ENCODE measurements around the gene CDK4.

DNA sequence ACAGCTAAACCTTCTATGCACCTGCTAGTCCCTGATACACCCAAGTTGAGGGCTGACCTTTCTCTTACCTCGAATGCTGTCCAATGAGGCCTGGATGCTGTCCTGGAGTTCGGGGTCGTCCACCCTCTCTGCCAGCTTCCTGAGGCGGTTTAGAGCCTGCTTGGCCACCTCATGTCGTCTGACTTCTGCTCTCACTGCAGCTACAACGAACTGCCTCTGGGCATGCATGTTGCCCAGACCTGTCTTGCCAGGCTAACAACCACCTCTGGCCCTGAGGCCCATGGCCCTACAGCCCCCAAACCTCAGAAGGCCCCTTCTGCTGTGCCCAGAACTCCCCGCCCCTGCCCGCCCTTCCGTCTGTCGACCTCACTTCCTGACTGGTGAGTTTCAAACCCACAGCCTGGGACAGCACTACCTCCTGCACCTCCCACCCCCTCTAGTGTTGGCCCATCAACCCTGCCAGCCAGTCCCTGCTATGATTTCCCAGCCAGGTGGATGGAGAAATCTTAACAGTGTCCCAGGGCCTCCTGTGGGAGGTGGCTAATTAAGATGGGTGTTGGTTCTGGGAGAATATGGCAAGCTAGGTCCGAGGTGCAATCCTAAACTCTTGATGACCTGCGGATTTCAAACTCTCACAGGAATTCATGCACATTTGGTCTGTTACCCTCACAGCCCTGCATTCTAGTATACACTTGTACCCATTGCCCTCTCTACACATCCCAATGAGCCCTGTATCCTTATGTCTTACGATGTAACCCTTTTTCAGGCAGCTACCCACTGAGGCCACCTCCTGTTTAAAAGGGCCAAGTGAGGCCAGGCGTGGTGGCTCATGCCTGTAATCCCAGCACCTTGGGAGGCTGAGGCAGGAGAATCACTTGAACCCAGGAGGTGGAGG lies 10.0 kb downstream of the CDK4 start:
- TF ChIP-seq JUND (IDR thresholded peaks at IDR 0.05) (no peak), EGR1 (IDR thresholded peaks at IDR 0.05; ENCODE audit: low read depth in 2 of 2) (no peak), TAF1 (conservative IDR thresholded peaks at IDR 0.05) (no peak), GABPA (IDR thresholded peaks at IDR 0.05 in 1 of 2, conservative IDR thresholded peaks at IDR 0.05 in 1 of 2) (no peak), SP1 (IDR thresholded peaks at IDR 0.05) (no peak), HNF4G (IDR thresholded peaks at IDR 0.05) (no peak), FOXA1 (IDR thresholded peaks at IDR 0.05) (no peak), YY1 (IDR thresholded peaks at IDR 0.05) (no peak), RAD21 (IDR thresholded peaks at IDR 0.05) (no peak)
- TF ChIP-seq, protein P1, sequence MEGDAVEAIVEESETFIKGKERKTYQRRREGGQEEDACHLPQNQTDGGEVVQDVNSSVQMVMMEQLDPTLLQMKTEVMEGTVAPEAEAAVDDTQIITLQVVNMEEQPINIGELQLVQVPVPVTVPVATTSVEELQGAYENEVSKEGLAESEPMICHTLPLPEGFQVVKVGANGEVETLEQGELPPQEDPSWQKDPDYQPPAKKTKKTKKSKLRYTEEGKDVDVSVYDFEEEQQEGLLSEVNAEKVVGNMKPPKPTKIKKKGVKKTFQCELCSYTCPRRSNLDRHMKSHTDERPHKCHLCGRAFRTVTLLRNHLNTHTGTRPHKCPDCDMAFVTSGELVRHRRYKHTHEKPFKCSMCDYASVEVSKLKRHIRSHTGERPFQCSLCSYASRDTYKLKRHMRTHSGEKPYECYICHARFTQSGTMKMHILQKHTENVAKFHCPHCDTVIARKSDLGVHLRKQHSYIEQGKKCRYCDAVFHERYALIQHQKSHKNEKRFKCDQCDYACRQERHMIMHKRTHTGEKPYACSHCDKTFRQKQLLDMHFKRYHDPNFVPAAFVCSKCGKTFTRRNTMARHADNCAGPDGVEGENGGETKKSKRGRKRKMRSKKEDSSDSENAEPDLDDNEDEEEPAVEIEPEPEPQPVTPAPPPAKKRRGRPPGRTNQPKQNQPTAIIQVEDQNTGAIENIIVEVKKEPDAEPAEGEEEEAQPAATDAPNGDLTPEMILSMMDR (IDR thresholded peaks at IDR 0.05; ENCODE audit: low read depth, low read length, missing input control): no peak
- TF ChIP-seq, protein P2, sequence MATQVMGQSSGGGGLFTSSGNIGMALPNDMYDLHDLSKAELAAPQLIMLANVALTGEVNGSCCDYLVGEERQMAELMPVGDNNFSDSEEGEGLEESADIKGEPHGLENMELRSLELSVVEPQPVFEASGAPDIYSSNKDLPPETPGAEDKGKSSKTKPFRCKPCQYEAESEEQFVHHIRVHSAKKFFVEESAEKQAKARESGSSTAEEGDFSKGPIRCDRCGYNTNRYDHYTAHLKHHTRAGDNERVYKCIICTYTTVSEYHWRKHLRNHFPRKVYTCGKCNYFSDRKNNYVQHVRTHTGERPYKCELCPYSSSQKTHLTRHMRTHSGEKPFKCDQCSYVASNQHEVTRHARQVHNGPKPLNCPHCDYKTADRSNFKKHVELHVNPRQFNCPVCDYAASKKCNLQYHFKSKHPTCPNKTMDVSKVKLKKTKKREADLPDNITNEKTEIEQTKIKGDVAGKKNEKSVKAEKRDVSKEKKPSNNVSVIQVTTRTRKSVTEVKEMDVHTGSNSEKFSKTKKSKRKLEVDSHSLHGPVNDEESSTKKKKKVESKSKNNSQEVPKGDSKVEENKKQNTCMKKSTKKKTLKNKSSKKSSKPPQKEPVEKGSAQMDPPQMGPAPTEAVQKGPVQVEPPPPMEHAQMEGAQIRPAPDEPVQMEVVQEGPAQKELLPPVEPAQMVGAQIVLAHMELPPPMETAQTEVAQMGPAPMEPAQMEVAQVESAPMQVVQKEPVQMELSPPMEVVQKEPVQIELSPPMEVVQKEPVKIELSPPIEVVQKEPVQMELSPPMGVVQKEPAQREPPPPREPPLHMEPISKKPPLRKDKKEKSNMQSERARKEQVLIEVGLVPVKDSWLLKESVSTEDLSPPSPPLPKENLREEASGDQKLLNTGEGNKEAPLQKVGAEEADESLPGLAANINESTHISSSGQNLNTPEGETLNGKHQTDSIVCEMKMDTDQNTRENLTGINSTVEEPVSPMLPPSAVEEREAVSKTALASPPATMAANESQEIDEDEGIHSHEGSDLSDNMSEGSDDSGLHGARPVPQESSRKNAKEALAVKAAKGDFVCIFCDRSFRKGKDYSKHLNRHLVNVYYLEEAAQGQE (IDR thresholded peaks at IDR 0.05): no peak
- TF ChIP-seq, protein P3, sequence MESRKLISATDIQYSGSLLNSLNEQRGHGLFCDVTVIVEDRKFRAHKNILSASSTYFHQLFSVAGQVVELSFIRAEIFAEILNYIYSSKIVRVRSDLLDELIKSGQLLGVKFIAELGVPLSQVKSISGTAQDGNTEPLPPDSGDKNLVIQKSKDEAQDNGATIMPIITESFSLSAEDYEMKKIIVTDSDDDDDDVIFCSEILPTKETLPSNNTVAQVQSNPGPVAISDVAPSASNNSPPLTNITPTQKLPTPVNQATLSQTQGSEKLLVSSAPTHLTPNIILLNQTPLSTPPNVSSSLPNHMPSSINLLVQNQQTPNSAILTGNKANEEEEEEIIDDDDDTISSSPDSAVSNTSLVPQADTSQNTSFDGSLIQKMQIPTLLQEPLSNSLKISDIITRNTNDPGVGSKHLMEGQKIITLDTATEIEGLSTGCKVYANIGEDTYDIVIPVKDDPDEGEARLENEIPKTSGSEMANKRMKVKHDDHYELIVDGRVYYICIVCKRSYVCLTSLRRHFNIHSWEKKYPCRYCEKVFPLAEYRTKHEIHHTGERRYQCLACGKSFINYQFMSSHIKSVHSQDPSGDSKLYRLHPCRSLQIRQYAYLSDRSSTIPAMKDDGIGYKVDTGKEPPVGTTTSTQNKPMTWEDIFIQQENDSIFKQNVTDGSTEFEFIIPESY (IDR thresholded peaks at IDR 0.05): no peak
- TF ChIP-seq, protein P4, sequence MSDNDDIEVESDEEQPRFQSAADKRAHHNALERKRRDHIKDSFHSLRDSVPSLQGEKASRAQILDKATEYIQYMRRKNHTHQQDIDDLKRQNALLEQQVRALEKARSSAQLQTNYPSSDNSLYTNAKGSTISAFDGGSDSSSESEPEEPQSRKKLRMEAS (IDR thresholded peaks at IDR 0.05): no peak
